ENCODE data around the gene WDFY3. TPM values are rescaled to one million over a fixed set of nuclear protein-coding genes. Genes with fewer than 3 reads are reported as not detected.

WDFY3 gene
- total RNA-seq, 4 donors from 2014 or later = 35.9 to 146 (median 95.0) TPM

- Histone ChIP-seq H3K4me1 (no peaks in the 10 kb centered on the region), H3K27me3 (no peaks in the 10 kb centered on the region), H3K36me3 (no peaks in the 10 kb centered on the region), H3K27ac (no peak overlapping the region), H3K4me3 (no peak overlapping the region), H3K9me3 (no peaks in the 10 kb centered on the region)
- intact Hi-C loops (cut with DNase I; ENCODE audit: low total_unique reads) = no loop called here
- TF ChIP-seq CTCF (IDR thresholded peaks at IDR 0.05) = no peak
- no peak for TF ChIP-seq POLR2A (IDR thresholded peaks at IDR 0.05)
- no peak for DNase-seq
These were observed 185.8 kb downstream of the WDFY3 start for GRCh38 chr4:84780719-84781118.

GRCh38 chr4:84778041-84778440, 188.4 kb downstream of the WDFY3 start:
- Histone ChIP-seq H3K27me3 (no peaks in the 10 kb centered on the region), H3K4me3 (no peak overlapping the region), H3K9me3 (no peaks in the 10 kb centered on the region), H3K36me3 (no peaks in the 10 kb centered on the region), H3K4me1 (no peaks in the 10 kb centered on the region), H3K27ac (no peak overlapping the region)
- DNase-seq = no peak
- TF ChIP-seq CTCF (IDR thresholded peaks at IDR 0.05) (no peak), POLR2A (IDR thresholded peaks at IDR 0.05) (no peak)
- intact Hi-C loops (cut with DNase I; ENCODE audit: low total_unique reads) = no loop called here

GRCh38 chr4:84767168-84767567, 199.3 kb downstream of the WDFY3 start:
- intact Hi-C loops (cut with DNase I; ENCODE audit: low total_unique reads) = no loop called here
- Histone ChIP-seq H3K27me3 (no peaks in the 10 kb centered on the region), H3K27ac (no peak overlapping the region), H3K36me3 (no peaks in the 10 kb centered on the region), H3K4me3 (no peak overlapping the region), H3K9me3 (no peaks in the 10 kb centered on the region), H3K4me1 (no peaks in the 10 kb centered on the region)
- TF ChIP-seq POLR2A (IDR thresholded peaks at IDR 0.05) (no peak), CTCF (IDR thresholded peaks at IDR 0.05) (no peak)
- no peak for DNase-seq

GRCh38 chr4:84753321-84753972, 213.0 kb downstream of the WDFY3 start:
- H3K36me3 ChIP-seq = no peaks in the 10 kb centered on the region
- H3K27ac ChIP-seq = no peak overlapping the region
- TF ChIP-seq CTCF (IDR thresholded peaks at IDR 0.05) (no peak), POLR2A (IDR thresholded peaks at IDR 0.05) (no peak)
- intact Hi-C loops (cut with DNase I; ENCODE audit: low total_unique reads) = loop anchor here (5.0 kb wide), 1 partner anchor 214 kb away; the partner anchor contains the start of gene WDFY3
- no peaks in the 10 kb centered on the region for H3K9me3 ChIP-seq
- no peak overlapping the region for H3K4me3 ChIP-seq
- H3K27me3 ChIP-seq = no peaks in the 10 kb centered on the region
- no peak for DNase-seq
- H3K4me1 ChIP-seq = no peaks in the 10 kb centered on the region

- H3K36me3 ChIP-seq = no peaks in the 10 kb centered on the region
- H3K4me3 ChIP-seq = no peak overlapping the region
- no peak for TF ChIP-seq POLR2A (IDR thresholded peaks at IDR 0.05)
- no peak for TF ChIP-seq CTCF (IDR thresholded peaks at IDR 0.05)
- H3K4me1 ChIP-seq = no peaks in the 10 kb centered on the region
- no peaks in the 10 kb centered on the region for H3K27me3 ChIP-seq
- no peak for DNase-seq
- no peaks in the 10 kb centered on the region for H3K9me3 ChIP-seq
- no peak overlapping the region for H3K27ac ChIP-seq
- intact Hi-C loops (cut with DNase I; ENCODE audit: low total_unique reads) = loop anchor here (5.0 kb wide), 1 partner anchor 216 kb away; the partner anchor contains the start of gene WDFY3
These were observed 214.8 kb downstream of the WDFY3 start for GRCh38 chr4:84751707-84752106.

Data from uterus (tissue), 4 donors.